ENCODE data around the gene ABHD3.
A peak's percentile ranks its signal among the peaks of the same experiment; 100 is the strongest.
"Not testable (repeated sequence)": the region's sequence is repeated elsewhere in the genome, so short reads cannot be mapped to it uniquely, and the experiment has no call there.

Gene ABHD3

GRCh38 chr18:21650311-21650710 lies 54.3 kb downstream of the ABHD3 start:
- no peak for DNase-seq (ENCODE audit: low read depth, low spot score)

GRCh38 chr18:21640375-21640774 lies 64.2 kb downstream of the ABHD3 start:
- not testable (repeated sequence) for DNase-seq (ENCODE audit: low read depth, low spot score)

- no peak for DNase-seq (ENCODE audit: low read depth, low spot score)
Observed at GRCh38 chr18:21638822-21639221, 65.8 kb downstream of the ABHD3 start.

- DNase-seq (ENCODE audit: low read depth, low spot score), result no peak
Observed at GRCh38 chr18:21636769-21637168, 67.8 kb downstream of the ABHD3 start.

- DNase-seq (ENCODE audit: low read depth, low spot score), result no peak
Observed at GRCh38 chr18:21634588-21635199, 69.9 kb downstream of the ABHD3 start.

GRCh38 chr18:21632393-21632792 lies 72.2 kb downstream of the ABHD3 start:
- no peak for DNase-seq (ENCODE audit: low read depth, low spot score)

- DNase-seq (ENCODE audit: low read depth, low spot score), result no peak
Observed at GRCh38 chr18:21629089-21629832, 75.3 kb downstream of the ABHD3 start.

GRCh38 chr18:21621640-21622039 lies 82.9 kb downstream of the ABHD3 start:
- not testable (repeated sequence) for DNase-seq (ENCODE audit: low read depth, low spot score)

- peak; percentile 97 for DNase-seq (ENCODE audit: low read depth, low spot score)
Observed at GRCh38 chr18:21612125-21613039, 92.2 kb downstream of the ABHD3 start, which contains the start of gene SNRPD1. SNRPD1 (plus strand) TSS chr18:21612314; CDS start chr18:21612430, 116 bp downstream.

- not testable (repeated sequence) for DNase-seq (ENCODE audit: low read depth, low spot score)
Observed at GRCh38 chr18:21611401-21612124, 93.0 kb downstream of the ABHD3 start.

- DNase-seq (ENCODE audit: low read depth, low spot score), result no peak
Observed at GRCh38 chr18:21605213-21605612, 99.4 kb downstream of the ABHD3 start.

GRCh38 chr18:21604671-21605070 lies 99.9 kb downstream of the ABHD3 start:
- DNase-seq (ENCODE audit: low read depth, low spot score), result no peak

GRCh38 chr18:21602299-21602587 lies 102.3 kb downstream of the ABHD3 start:
- DNase-seq (ENCODE audit: low read depth, low spot score), result no peak
